HG03159 (cell line): Measurements from ENCODE around the gene APOC3.
A peak's percentile ranks its signal among the peaks of the same experiment; 100 is the strongest.

Source experiments
- ATAC-seq: cut with Tn5 transposase; IDR thresholded peaks from one replicate; pipeline ENCODE4 v1.9.1; 2021; ENCODE audit warnings: mild to moderate bottlenecking, moderate library complexity; ENCODE audit not compliant: unreplicated experiment

Gene APOC3

GRCh38 chr11:116829525-116830183 is at the start of gene APOC3:
TSS of gene APOC3 (plus strand) at chr11:116829907. CDS start at chr11:116830583, 676 bp downstream.
- no peak for ATAC-seq

- ATAC-seq, result no peak
These were observed 47.0 kb upstream of the APOC3 start for GRCh38 chr11:116782728-116783127.

GRCh38 chr11:116786326-116786725 is 43.4 kb upstream of the APOC3 start:
- ATAC-seq, result no peak

- no peak for ATAC-seq
These were observed 42.7 kb upstream of the APOC3 start for GRCh38 chr11:116786966-116787365.

GRCh38 chr11:116787436-116787785 is 42.3 kb upstream of the APOC3 start:
- ATAC-seq, result peak; percentile 10

GRCh38 chr11:116787786-116788486 is 41.8 kb upstream of the APOC3 start, which contains the start of gene ZPR1:
TSS of gene ZPR1 (minus strand) at chr11:116788023. CDS start at chr11:116787990, 33 bp downstream.
- peak; percentile 83 for ATAC-seq

GRCh38 chr11:116788534-116788933 is 41.2 kb upstream of the APOC3 start:
- no peak for ATAC-seq

GRCh38 chr11:116788975-116789374 is 40.7 kb upstream of the APOC3 start:
- ATAC-seq, result no peak

GRCh38 chr11:116790167-116791001 is 39.3 kb upstream of the APOC3 start:
- ATAC-seq, result no peak

- no peak for ATAC-seq
These were observed 38.5 kb upstream of the APOC3 start for GRCh38 chr11:116791002-116791812.

GRCh38 chr11:116791813-116792143 is 37.9 kb upstream of the APOC3 start, which contains the start of gene APOA5:
TSS of gene APOA5 (minus strand) at chr11:116791879. CDS start at chr11:116791860, 19 bp downstream.
- no peak for ATAC-seq

GRCh38 chr11:116792144-116792868 is 37.4 kb upstream of the APOC3 start:
- no peak for ATAC-seq

- no peak for ATAC-seq
These were observed 36.6 kb upstream of the APOC3 start for GRCh38 chr11:116792869-116793771.

- no peak for ATAC-seq
These were observed 36.0 kb upstream of the APOC3 start for GRCh38 chr11:116793772-116794097.

- no peak for ATAC-seq
These were observed 34.9 kb upstream of the APOC3 start for GRCh38 chr11:116794851-116795250.

GRCh38 chr11:116796548-116796947 is 33.2 kb upstream of the APOC3 start:
- no peak for ATAC-seq

GRCh38 chr11:116797816-116798215 is 31.9 kb upstream of the APOC3 start:
- ATAC-seq, result no peak

GRCh38 chr11:116798368-116798767 is 31.3 kb upstream of the APOC3 start:
- ATAC-seq, result no peak

GRCh38 chr11:116800610-116801009 is 29.1 kb upstream of the APOC3 start:
- no peak for ATAC-seq
